Neutrophil (primary cell): Measurements from ENCODE around the gene EHMT1.

Experiments used
- H3K27ac ChIP-seq: fragments of 200-600 bp; sonication (generic); 2 replicates; pipeline ENCODE4 v1.5.1; 2016; ENCODE audit warnings: mild to moderate bottlenecking, moderate library complexity
- H3K27me3 ChIP-seq: fragments of 200-600 bp; sonication (generic); 2 replicates; pipeline ENCODE4 v1.6.0; 2016; ENCODE audit warnings: mild to moderate bottlenecking
- H3K36me3 ChIP-seq: fragments of 200-600 bp; sonication (generic); 2 replicates; pipeline ENCODE4 v1.5.1; 2017
- H3K4me1 ChIP-seq, 2 experiments: fragments of 200-600 bp in 1 of 2; sonication (generic) in 1 of 2; 1 replicate in 1 of 2; 2 replicates in 1 of 2; pipeline versions ENCODE4 v1.5.1 to v1.6.1; 2013 to 2016; ENCODE audit warnings: low read depth in 1 of 2, low read length in 1 of 2, mild to moderate bottlenecking in 1 of 2, moderate library complexity in 1 of 2; ENCODE audit not compliant: control insufficient read depth in 1 of 2, insufficient read depth in 1 of 2
- H3K4me3 ChIP-seq, 2 experiments: fragments of 200-600 bp in 1 of 2; sonication (generic) in 1 of 2; 1 replicate in 1 of 2; 2 replicates in 1 of 2; pipeline ENCODE4 v1.5.1; 2013 to 2016; ENCODE audit warnings: low read depth in 1 of 2, low read length in 1 of 2, mild to moderate bottlenecking in 1 of 2, moderate library complexity in 1 of 2
- H3K9me3 ChIP-seq: fragments of 200-600 bp; sonication (generic); 2 replicates; pipeline ENCODE4 v1.5.1; 2016
- CTCF ChIP-seq: fragments of 200-600 bp; sonication (generic); IDR thresholded peaks from 2 replicates; pipeline ENCODE4 v1.5.1; 2016; ENCODE audit warnings: antibody characterized with exemption

Gene EHMT1

DNA sequence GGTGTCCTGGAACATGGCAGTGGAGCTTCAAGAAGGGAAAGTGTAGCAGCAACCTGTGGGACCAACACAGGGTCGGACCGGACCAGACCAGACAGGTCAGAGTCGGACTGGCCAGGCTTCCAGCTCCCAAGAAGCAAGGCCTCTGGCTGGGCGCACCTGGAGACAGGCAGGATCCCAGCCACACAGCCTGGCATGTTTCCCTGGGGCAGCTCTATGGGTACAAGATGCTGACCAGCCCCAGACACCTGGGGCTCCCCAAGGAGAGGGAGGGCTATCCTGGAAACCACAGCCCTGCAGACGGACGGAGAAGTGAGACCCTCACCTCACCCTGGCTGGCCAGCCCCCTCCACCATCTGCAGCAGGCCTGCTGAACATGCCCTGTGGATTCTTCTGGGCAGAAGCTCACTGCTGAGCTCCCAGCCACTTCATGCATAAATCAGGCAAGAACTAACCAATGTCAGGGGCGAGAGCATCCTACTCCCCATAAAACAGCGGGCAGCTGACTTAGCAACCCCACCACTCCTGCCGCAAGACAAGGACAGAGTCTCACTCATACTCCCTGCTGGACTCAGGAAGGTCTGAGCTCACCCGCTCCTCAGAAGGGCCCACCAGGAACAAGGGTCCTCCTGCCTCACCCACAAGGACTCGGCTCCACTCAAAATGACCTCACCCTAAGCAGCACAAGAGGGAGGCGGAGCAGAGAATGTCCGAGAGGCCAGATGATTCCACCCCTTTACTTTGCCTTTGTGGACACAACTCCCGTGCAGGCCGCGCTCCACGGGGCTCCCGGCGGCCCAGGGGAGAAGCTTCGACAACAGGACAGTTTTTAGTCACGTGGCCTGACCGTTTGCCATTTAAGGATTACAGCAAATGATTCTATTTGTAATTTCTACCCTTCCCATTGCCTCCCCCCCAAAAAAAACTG is 37.2 kb upstream of the EHMT1 start:
- Histone ChIP-seq H3K4me3 (no peak overlapping the region), H3K4me1 (peaks cover 20 to 21% of the 10 kb centered on the region in 2 experiments), H3K36me3 (no peaks in the 10 kb centered on the region), H3K27me3 (no peaks in the 10 kb centered on the region), H3K27ac (no peak overlapping the region), H3K9me3 (no peaks in the 10 kb centered on the region)
- TF ChIP-seq CTCF = no peak

- H3K27ac ChIP-seq = no peak overlapping the region
- no peak for TF ChIP-seq CTCF
These were observed 36.4 kb upstream of the EHMT1 start for GRCh38 chr9:137582286-137582860.

DNA sequence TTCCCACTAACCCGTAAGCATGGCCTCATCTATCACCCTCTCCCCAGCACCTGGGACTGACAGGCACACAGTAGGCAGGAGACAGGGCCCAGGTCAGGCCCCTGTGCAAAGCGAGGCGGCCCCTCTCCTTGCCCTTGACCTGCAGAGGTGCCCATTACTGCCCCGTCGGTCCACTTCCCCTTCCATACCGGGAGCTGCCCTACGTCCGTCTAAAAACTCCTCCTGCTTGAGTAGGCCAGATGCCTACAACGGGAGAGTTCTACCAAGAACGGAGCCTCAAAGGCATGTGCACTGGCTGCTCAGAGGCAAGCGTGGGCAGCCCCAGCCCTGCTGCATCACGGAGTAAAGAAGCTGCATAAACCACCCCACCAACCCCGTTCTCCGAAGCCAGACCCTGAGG is 35.5 kb upstream of the EHMT1 start:
- H3K4me3 ChIP-seq = no peak overlapping the region
- TF ChIP-seq CTCF = no peak
- H3K36me3 ChIP-seq = no peaks in the 10 kb centered on the region
- no peak overlapping the region for H3K27ac ChIP-seq
- no peaks in the 10 kb centered on the region for H3K9me3 ChIP-seq
- no peaks in the 10 kb centered on the region for H3K27me3 ChIP-seq
- H3K4me1 ChIP-seq = peaks cover 7 to 9% of the 10 kb centered on the region in 2 experiments

More at GRCh38 chr9:137582286-137582860, 36.4 kb upstream of the EHMT1 start:
- Histone ChIP-seq H3K36me3 (no peaks in the 10 kb centered on the region), H3K4me1 (peaks cover 17 to 18% of the 10 kb centered on the region in 2 experiments), H3K9me3 (no peaks in the 10 kb centered on the region), H3K27me3 (no peaks in the 10 kb centered on the region), H3K4me3 (no peak overlapping the region)

DNA sequence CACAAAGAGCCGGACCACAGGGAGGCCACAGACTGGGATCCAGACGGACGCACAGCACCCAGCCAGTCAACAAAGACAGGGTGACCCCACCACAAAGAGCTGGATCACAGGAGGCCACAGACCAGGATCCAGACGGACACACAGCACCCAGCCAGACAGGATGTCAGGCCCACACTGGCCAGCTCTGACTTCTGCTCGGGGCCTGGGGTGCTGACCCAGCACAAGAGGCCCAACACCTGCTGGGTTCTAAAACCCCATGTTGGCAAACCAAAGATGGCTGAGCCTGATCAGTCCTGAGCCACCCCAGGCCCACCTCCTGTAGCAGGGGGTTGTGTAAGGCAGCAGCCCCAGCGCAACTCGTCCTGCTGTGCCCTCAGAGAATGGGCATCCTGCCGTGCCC is 34.8 kb upstream of the EHMT1 start:
- no peaks in the 10 kb centered on the region for H3K36me3 ChIP-seq
- no peaks in the 10 kb centered on the region for H3K27me3 ChIP-seq
- H3K4me3 ChIP-seq = no peak overlapping the region

DNA sequence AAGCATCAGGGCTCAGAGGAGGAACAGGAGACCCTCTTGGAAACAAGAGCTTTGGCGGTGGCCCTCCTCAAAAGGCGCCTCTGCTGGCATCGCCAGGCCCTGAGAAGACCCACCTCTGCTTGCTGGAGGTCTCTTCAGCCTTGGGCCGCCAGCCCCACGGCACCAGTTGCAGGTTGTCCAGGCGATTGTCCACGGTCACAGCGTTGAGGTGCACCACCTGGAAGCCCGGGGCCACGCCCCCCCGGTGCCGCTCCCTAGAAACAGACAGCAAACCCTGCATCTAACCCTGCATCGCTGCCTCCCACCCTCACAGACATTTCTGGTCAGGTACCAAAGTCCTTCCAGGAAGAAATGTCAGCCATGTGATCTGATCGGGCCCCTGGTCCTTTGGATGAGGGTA is 32.0 kb upstream of the EHMT1 start:
- no peak overlapping the region for H3K27ac ChIP-seq
- peaks cover 16 to 21% of the 10 kb centered on the region in 2 experiments for H3K4me1 ChIP-seq
- no peak overlapping the region for H3K4me3 ChIP-seq
- peaks cover 4% of the 10 kb centered on the region for H3K27me3 ChIP-seq
- H3K9me3 ChIP-seq = no peaks in the 10 kb centered on the region
- TF ChIP-seq CTCF = no peak
- H3K36me3 ChIP-seq = no peaks in the 10 kb centered on the region

More for the DNA sequence above, 34.8 kb upstream of the EHMT1 start:
- Histone ChIP-seq H3K27ac (no peak overlapping the region), H3K4me1 (peaks cover 4 to 5% of the 10 kb centered on the region in 2 experiments), H3K9me3 (no peaks in the 10 kb centered on the region)
- no peak for TF ChIP-seq CTCF
